Right ventricle myocardium inferior (tissue), 1 donor: ENCODE results near the gene DNAJC13. TPM values are rescaled to one million over a fixed set of nuclear protein-coding genes. Genes with fewer than 3 reads are reported as not detected.
"Not testable (repeated sequence)": the region's sequence is repeated elsewhere in the genome, so short reads cannot be mapped to it uniquely, and the experiment has no call there.

ENCODE experiments used
- ATAC-seq: fragments of 200-7000 bp; cut with Tn5 transposase; one replicate; pipeline ENCODE4 v1.9.1; 2020; ENCODE audit warnings: mild to moderate bottlenecking, moderate library complexity
- DNase-seq: peaks from one replicate; pipeline ENCODE4 v3.0.0; 2021; ENCODE audit errors: missing footprints
- intact Hi-C: fragments of 100-400 bp; cut with DNase I; formaldehyde crosslinking; loops from one replicate; pipeline ENCODE4 v1.11.0; 2022
- long read RNA-seq: library from polyadenylated mRNA; unstranded; transcript quantifications from one replicate; pipeline ENCODE4 v2.0.0, GENCODE V29; 2021
- total RNA-seq: library from RNA; stranded (reverse); fragmentation: NEBNext Ultra II Directional; extraction: Animal tissue kit (Norgen Biotek cat#: 25700); gene quantifications from one replicate; pipeline ENCODE4 v1.2.1, GENCODE V29; 2021
- donor health status: DM: no; HTN: yes; CAD: no; lungs with severe emphysema.

Gene DNAJC13, protein sequence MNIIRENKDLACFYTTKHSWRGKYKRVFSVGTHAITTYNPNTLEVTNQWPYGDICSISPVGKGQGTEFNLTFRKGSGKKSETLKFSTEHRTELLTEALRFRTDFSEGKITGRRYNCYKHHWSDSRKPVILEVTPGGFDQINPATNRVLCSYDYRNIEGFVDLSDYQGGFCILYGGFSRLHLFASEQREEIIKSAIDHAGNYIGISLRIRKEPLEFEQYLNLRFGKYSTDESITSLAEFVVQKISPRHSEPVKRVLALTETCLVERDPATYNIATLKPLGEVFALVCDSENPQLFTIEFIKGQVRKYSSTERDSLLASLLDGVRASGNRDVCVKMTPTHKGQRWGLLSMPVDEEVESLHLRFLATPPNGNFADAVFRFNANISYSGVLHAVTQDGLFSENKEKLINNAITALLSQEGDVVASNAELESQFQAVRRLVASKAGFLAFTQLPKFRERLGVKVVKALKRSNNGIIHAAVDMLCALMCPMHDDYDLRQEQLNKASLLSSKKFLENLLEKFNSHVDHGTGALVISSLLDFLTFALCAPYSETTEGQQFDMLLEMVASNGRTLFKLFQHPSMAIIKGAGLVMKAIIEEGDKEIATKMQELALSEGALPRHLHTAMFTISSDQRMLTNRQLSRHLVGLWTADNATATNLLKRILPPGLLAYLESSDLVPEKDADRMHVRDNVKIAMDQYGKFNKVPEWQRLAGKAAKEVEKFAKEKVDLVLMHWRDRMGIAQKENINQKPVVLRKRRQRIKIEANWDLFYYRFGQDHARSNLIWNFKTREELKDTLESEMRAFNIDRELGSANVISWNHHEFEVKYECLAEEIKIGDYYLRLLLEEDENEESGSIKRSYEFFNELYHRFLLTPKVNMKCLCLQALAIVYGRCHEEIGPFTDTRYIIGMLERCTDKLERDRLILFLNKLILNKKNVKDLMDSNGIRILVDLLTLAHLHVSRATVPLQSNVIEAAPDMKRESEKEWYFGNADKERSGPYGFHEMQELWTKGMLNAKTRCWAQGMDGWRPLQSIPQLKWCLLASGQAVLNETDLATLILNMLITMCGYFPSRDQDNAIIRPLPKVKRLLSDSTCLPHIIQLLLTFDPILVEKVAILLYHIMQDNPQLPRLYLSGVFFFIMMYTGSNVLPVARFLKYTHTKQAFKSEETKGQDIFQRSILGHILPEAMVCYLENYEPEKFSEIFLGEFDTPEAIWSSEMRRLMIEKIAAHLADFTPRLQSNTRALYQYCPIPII (N-terminal part only)
- total RNA-seq, result 28.1 TPM
- long read RNA-seq, partial matches to known transcripts, result 3 of 3 reads
- long read RNA-seq, other reads (novel, unspliced or antisense), result 0 of 3 reads

GRCh38 chr3:132416807-132417694 is at the start of gene DNAJC13:
TSS of gene DNAJC13 (plus strand) at chr3:132417502. CDS start at chr3:132434551, 17,049 bp downstream.
- intact Hi-C loops, result no loop called here
- ATAC-seq (peak; percentile 98), DNase-seq (peak; percentile 97)

DNA sequence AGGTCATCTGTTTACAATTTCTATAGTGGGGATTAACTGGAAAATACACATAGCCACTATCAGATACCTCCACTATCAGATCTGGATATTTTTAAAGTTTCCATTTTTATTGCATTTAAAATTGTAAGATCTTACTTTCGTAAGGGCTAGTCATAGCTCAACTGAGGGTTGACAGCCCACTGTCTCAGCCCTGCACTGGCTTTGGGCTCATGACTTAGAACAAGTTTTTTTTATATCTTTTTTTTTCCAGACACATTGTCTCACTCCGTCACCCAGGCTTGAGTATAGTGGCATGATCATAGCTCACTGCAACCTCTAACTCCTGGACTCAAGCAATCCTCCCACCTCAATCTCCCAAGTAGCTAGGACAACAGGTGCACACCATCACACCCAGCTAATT is 48.8 kb upstream of the DNAJC13 start:
- ATAC-seq (no peak), DNase-seq (no peak)
- intact Hi-C loops, result no loop called here

- ATAC-seq (no peak), DNase-seq (no peak)
- intact Hi-C loops, result no loop called here
Observed at GRCh38 chr3:132368962-132369361, 48.3 kb upstream of the DNAJC13 start.

- intact Hi-C loops, DNase-seq, ATAC-seq: not testable (repeated sequence)
Observed at GRCh38 chr3:132376945-132377354, 40.4 kb upstream of the DNAJC13 start.

- no peak for ATAC-seq
- no peak for DNase-seq
- intact Hi-C loops, result no loop called here
Observed at GRCh38 chr3:132378048-132378762, 39.1 kb upstream of the DNAJC13 start.

- intact Hi-C loops, result no loop called here
- DNase-seq, result no peak
- ATAC-seq, result no peak
Observed at GRCh38 chr3:132378846-132379245, 38.5 kb upstream of the DNAJC13 start.

DNA sequence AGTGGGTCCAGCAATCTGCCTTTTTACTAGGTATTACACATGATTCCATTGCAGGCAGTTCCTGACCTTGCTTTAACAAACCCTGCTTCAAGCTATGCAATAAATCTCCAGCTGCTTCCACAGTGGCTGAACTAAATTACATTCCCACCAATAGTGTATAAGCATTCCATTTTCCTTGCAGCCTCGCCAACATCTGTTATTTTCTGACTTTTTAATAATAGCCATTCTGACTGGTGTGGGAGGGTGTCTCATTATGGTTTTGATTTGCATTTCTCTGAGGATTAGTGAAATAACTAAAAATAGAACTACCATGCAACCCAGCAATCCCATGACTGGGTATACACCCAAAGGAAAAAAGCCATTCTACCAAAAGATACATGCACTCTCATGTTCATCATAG is 36.4 kb upstream of the DNAJC13 start:
- ATAC-seq (no peak), DNase-seq (no peak)
- intact Hi-C loops, result no loop called here

DNA sequence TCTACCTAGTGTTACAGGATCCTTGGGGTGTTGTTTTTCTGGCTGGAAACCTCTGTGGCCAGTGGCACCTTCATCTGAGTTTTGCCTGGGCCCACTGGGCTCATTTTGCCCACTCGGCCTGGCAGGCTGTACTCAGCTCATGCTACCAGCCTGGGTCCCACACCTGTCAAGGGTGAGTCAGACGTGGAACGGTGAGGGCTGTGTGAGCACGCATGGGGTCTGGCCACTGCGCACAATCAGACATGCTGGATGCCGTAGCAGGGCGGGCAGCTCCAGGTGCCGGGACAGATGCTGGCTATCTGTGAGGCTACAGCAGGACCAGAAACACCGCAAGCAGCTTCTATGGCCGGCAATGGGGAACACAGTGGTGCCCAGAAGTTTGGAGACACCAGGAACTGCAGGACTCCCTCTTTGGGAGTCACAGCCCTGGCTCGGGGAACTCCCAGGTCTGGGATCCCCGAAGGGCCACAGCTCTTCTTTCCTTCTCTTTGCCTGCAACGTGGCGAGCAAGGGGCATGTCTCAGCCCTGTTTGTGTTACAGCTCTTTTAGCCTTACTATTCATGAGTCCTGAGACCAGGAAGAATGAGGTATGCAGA is 35.9 kb upstream of the DNAJC13 start:
- DNase-seq (no peak), ATAC-seq (no peak)
- intact Hi-C loops, result no loop called here

DNA sequence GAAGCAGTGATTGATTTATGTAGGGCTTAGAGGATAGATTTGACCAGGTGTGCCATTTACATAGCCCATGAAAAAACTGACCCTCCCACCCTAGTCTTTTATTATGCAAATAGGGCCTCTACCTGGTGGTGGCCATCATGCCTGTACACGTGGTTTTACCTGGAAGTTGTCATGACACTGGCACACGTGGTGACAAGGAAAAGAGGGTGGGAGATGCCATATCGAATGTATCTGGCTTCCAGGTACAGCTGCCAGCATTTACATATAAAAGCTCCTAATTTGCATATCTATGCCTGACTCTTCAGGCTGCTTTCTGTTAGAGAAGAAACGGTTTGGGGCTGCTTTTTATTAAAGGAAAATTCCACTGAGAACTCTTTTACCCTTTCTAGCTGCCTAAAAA is 35.0 kb upstream of the DNAJC13 start:
- ATAC-seq, result no peak
- DNase-seq, result no peak
- intact Hi-C loops, result no loop called here

GRCh38 chr3:132382688-132383194 is 34.6 kb upstream of the DNAJC13 start:
- intact Hi-C loops, result no loop called here
- no peak for ATAC-seq
- no peak for DNase-seq

DNA sequence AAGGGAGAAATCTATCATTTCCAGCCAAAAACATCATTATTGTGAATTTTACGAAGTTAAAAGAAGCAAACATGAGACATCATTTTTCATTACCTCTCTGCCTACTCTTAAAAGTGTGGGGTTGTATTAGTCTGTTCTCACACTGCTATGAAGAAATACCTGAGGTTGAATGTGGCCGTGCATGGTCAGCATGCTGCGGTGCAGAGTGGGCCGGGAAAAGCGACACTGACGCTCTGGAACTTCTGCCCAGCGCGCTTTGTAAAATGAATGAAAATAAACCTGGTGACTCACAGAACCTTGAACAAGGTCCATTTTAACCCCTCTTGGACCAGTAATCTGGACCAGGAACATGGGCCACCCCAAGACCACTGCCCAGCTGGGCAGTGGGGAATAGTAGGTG is 31.0 kb upstream of the DNAJC13 start:
- DNase-seq (no peak), ATAC-seq (no peak)
- intact Hi-C loops, result no loop called here

GRCh38 chr3:132392675-132393074 is 24.6 kb upstream of the DNAJC13 start:
- intact Hi-C loops, ATAC-seq, DNase-seq: not testable (repeated sequence)

- peak; percentile 52 for ATAC-seq
- no peak for DNase-seq
- intact Hi-C loops, result no loop called here
Observed at GRCh38 chr3:132394320-132394719, 23.0 kb upstream of the DNAJC13 start.

DNA sequence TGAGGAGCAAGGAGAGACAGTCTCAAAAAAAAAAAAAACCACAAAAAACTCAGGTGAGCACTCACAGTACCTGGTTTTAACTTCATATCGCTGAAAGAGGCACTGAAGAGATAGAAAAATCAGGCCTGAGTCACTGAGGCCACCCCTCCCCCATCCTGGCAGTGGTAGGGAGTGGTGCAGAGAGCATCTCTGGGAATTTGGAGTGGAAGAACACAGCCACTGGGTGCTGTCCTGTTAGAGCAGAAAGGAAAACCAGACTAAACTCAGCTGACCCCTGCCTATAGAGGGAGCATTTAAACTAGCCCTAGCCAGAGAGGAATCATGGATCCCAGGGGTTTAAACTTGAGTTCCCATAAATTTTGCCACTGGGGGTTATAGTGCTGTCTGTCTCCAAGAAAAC is 22.2 kb upstream of the DNAJC13 start:
- ATAC-seq (no peak), DNase-seq (no peak)
- intact Hi-C loops, result loop anchor here (5.0 kb wide), 1 partner anchor 138 kb away; no protein-coding TSS in a partner anchor

- intact Hi-C loops, result loop anchor here (5.0 kb wide), 1 partner anchor 139 kb away; no protein-coding TSS in a partner anchor
- DNase-seq (no peak), ATAC-seq (no peak)
Observed at GRCh38 chr3:132396255-132396654, 21.0 kb upstream of the DNAJC13 start.

DNA sequence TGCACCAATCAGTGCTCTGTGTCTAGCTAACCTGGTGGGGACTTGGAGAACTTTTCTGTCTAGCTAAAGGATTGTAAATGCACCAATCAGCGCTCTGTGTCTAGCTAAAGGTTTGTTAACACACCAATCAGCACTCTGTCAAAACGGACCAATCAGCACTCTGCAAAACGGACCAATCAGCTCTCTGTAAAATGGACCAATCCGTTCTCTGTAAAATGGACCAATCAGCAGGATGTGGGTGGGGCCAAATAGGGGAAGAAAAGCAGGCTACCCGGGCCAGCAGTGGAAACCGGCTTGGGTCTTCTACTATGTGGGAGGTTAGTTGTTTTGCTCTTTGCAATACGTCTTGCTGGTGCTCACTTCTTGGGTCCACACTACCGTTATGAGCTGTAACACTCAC is 20.5 kb upstream of the DNAJC13 start:
- not testable (repeated sequence) for DNase-seq, ATAC-seq
- intact Hi-C loops, result loop anchor here (5.0 kb wide), 1 partner anchor 139 kb away; no protein-coding TSS in a partner anchor
